HS-5 (cell line): ENCODE measurements around the gene CLPSL1.
"Not testable (repeated sequence)": the region's sequence is repeated elsewhere in the genome, so short reads cannot be mapped to it uniquely, and the experiment has no call there.

ENCODE experiments used
- DNase-seq: peaks from one replicate; pipeline ENCODE4 v3.0.0-alpha.2; 2012; ENCODE audit warnings: low read depth

Gene CLPSL1

DNA sequence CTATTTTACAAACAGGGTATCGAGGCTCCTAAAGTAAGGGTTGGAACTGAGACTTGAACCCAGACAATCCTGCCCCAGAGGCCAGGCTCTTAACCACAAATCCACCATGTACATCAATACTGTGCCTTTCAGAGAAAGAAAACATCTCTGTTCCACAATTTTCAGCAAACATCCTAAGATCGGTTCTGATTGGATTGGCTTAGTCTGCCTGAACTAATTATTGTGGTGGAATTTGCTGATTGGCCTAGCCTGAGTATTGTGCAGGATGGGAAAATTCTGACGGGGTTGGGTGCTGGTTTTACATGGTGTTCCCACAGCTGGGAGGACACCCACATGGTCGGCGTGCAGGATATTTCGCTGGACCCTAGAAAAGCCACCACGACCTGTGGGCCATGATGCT is at the start of gene CLPSL1:
Gene CLPSL1 (plus strand): TSS at position 301 of the 400 bp plus-strand sequence. CDS start 92 bp downstream, at position 393.
- DNase-seq: no peak

DNA sequence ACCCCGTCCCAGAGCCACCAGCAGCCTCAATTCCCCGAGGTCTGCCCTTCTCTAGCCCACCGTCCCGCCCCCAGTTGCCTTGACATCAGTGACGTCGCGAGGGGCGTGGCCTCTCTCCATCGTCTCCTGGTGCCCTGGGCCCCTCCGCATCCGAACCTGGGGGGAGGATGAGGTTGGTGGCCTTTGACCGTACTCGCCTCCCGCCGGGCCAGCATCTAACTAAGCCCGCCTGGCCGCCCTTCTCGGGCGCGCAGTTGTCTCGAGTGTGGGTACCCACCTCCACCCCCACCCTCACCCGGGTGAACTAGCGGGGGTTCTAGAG is 49.4 kb upstream of the CLPSL1 start:
- DNase-seq: no peak

DNA sequence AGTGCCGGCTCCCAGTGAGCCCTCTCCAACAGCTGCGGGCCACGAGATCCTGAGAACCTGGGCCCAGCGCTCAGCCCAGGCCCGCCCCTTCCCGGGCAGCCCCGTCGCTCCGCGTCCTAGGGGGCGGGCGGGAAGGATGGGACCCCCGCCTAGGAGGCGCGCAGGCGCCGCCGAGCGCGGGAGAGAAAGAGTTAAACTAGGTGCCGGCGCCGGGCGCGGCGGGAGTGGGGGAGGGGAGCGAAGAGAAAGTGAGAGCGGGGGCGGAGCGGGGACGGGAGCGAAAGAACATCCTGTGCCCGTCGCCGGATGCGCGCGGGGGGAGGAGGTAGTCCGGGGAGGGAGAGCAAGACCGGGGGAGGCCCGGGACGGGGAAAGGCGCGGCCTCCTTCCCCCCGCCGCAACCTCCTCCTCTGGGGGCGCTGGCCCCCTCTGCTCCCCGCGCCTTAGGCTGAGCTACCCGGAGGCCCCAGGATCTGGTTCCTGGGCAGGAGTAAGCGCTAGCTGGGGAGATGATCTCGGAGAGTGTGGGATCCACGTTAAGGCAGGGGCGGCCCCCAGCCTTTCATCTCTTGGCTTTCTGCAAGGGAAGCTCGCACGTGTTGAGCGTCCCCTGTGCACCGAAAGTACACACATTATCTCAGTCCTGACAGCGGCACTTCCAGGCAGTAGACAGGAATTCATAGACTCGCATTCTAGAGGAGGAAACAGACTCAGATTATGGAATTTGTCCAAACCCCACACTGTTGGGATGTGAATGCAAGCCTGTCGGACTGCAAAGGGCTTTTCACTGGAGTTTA is 48.9 kb upstream of the CLPSL1 start:
- peak; percentile 63 for DNase-seq

DNA sequence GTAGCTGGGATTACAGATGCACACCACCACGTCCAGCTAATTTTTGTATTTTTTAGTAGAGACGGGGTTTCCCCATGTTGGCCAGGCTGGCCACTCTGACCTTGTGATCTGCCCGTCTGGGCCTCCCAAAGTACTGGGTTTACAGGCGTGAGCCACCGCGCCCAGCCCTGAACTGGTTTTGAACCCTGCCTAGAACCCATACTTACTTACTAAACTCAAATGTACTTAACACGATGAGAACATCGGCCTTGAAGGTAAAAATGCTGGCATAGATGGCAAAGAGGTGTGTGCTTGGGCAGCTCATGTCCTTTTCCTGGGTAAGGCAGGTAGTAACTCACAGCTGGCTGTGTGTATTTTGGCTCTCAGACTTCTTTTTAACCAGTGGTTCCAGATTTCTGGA is 47.2 kb upstream of the CLPSL1 start:
- no peak for DNase-seq

DNA sequence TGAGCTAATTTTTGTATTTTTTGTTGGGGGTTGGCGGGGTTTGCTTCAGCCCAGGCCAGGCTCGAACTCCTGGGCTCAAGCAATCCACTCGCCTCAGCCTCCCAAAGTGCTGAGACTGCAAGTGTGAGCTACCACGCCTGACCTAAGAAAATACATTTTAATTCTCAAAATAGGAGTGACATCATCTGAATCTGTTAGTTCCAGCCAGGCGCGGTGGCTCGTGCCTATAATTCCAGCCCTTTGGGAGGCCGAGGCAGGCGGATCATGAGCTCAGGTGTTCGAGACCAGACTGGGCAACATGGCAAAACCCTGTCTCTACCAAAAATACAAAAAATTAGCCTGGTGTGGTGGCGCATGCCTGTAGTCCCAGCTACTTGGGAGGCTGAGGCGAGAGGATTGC is 46.5 kb upstream of the CLPSL1 start:
- DNase-seq: not testable (repeated sequence)

DNA sequence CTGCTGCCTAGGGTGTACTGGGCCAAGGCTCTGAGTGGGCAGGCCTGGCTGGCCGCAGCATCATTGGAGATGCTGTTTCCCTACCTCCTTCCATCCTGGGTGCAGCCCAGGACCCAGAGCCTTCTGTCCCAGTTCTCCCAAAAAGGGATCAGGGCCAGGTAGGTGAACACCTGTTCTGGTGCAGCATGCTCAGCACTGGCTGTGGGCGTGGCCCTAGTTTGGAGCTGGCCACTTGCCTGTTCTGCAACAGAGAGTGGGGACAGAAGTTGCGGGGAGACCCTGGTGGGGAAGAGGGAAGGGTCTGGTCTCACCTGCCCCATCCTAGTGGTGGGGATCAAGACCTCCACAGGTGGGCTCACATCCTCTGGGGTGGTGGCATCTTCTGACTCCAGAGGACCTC is 45.4 kb upstream of the CLPSL1 start:
- DNase-seq: no peak

DNA sequence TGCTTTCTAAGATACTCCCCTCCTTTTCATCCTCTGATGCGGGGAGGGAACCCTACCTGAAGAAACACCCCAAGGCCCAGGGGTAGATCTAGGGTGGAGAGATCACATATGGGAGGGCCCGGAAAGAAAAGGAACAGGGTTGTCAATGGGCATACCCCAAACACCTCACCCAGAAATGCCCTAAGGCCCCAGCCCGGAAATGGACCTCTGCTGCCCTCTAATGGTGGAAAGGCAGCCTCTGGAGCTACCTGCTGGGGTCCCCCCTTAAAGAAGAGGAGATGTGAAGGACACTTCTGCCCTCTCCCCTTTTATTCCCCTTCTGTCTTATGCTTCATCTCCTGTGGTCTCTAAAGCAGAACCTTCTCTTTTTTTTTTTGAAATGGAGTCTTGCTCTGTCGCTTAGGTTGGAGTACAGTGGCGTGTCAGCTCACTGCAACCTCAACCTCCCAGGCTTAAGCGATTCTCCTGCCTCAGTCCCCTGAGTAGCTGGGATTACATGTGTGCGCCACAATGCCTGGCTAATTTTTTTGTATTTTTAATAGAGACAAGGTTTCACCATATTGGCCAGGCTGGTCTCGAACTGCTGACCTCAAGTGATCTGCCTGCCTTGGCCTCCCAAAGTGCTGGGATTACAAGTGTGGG is 44.4 kb upstream of the CLPSL1 start:
- no peak for DNase-seq

DNA sequence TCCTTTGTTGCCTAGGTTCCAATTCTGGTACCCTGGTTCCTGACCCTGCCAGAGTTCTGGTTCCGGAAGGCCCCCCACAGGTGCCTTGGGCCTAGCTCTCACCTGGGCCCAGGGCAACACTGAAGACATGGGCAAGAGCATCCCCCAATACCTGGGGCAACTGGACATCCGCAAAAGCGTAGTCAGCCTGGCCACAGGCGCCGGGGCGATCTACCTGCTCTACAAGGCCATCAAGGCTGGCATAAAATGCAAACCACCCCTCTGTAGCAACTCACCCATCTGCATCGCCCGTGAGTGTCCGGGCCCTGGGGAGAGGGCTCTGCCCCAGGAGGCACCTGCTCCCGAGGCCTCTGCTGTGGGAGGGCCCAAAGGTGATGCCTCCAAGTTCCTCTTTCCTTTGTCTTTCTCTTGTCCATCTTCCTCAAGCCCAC is 43.8 kb upstream of the CLPSL1 start, which contains the start of gene ARMC12:
Gene ARMC12 (plus strand): TSS at position 51 of the 431 bp plus-strand sequence. CDS start 77 bp downstream, at position 128.
- no peak for DNase-seq

DNA sequence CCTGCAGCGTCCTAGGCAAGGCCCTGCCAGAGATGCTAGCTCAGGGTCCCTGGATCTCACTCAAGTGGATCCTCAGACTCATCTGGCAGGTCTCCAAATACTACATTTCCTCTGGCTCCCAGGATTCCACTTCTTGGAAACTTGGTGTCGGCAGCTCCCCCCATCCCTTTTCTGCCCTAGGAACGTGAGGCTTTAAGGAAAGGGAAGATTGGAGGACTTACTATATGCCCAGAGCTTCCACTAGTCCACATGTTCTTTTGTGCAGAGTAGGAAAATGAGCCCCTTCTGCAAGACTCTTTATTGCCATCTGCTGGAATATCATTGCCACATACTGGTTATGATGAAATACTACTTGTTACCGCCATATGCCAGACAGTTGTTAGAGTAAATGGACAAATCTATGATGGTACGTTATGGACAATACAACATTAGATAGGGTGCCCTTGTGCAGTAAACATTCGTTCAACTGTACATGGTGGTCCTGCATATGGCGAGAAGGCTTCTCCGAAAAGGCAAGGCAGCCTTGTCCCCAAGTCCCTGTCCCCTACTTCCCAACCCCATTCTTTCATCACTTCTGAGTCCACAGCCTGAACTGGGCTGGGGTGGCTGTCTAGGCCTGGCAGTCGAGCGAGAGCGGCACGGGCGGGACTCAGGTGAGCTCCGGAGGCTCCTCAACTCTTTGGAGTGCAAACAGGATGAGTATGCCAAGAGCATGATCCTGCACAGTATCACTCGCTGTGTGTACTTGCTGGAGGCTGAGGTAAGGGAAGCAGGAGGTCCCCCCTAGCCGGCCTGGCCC is 43.2 kb upstream of the CLPSL1 start:
- peak; percentile 47 for DNase-seq

- DNase-seq: no peak
Observed at GRCh38 chr6:35739645-35740524, 40.9 kb upstream of the CLPSL1 start.

- no peak for DNase-seq
Observed at GRCh38 chr6:35742842-35743241, 38.0 kb upstream of the CLPSL1 start.

DNA sequence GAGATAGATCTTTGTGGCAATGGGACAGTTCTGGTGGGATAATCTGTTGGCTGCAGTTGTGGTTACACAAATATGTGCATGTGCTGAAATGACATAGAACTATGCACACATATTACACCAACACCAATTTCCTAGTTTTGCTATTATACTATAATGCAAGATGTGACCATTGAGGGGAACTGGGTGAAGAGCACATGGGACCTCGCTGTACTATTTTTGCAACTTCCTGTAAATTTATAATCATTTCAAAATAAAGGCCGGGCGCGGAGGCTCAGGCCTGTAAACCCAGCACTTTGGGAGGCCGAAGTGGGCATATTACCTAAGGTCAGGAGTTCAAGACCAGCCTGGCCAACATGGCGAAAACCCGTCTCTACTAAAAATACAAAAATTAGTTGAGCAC is 35.3 kb upstream of the CLPSL1 start:
- DNase-seq: no peak

DNA sequence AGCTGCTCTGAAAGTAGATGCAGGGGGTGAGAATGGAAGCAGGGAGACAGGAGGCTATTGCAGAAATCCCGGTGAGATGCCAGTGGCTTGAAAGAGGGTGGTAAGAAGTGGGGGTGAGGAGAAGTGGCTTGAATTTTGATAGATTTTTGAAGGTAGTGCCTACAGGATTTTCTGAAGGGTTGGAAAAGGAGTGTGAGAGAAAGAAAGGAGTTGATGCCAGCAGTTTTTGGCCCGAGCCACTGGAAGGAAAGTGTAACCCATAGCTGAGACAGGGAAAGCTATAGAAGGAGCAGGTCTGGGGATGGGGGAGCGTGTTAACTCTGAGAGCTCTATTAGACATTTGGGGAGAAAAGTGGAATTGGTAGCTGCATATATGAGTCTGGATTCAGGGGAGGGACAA is 34.3 kb upstream of the CLPSL1 start:
- no peak for DNase-seq

GRCh38 chr6:35747877-35748276 is 32.9 kb upstream of the CLPSL1 start:
- DNase-seq: no peak

DNA sequence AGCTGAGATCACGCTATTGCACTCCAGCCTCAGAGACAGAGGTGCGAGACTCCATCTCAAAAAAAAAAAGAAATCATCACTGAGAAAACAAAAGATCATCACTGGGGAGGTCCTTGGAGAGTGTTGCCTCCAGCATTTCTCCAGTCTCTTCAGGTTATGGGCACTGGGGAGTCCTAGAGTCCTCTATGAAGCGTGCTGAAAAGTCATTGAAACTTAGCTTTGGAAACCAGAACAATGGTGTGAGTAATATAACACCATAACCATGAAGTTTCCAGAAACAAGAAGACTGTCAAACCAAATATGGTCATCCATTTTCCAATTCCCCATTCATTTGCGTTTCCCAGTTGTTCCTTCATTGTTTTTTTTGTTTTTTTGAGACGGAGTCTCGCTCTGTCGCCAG is 30.3 kb upstream of the CLPSL1 start:
- no peak for DNase-seq

- DNase-seq: no peak
Observed at GRCh38 chr6:35751594-35751993, 29.2 kb upstream of the CLPSL1 start.

DNA sequence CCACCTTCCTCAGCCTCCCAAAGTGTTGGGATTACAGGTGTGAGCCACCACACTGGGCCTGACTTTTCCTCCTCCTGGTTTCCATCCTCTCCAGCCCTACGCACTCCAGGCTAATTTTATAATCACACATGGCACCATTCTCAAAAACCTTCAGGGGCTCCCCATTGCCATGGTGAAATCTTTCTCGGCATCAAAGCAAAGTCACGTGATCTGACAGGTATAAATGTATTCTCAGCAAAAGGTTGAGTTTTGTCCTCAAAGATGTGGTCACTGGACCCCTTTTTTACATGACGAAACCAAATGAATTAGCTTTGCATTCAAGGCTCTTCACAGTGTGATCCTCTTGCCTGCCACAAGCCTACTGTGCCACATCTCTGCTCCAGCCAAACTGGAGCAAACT is 28.5 kb upstream of the CLPSL1 start:
- no peak for DNase-seq

GRCh38 chr6:35754452-35755277 is 26.2 kb upstream of the CLPSL1 start:
- DNase-seq: no peak

GRCh38 chr6:35755278-35755924 is 25.4 kb upstream of the CLPSL1 start:
- DNase-seq: no peak

DNA sequence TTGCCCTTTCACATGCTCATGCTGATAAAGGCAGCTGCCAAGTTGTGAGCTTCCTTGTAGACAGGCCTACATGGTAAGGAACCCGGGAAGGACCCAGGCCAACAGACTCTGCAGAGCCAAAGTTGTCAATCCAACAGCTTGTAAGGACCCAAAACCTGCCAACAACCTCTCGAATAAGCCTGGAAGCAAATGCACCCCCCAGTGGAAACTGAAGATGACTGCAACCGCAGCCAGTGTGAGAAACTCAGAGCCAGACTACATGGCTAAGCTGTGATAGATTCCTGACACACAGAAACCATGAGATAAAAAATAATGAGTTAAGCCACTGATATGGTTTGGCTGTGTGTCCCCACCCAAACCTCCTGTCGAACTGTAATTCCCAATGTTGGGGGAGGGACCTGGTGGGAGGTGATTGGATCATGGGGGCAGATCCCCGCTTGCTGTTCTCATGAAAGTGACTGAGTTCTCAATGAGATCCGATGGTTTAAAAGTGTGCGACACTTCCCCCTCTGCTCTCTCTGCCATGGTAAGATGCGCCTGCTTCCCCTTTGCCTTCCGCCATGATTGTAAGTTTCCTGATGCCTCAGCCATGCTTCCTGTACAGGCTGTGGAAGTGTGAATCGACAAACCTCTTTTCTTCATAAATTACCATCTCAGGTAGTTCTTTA is 23.2 kb upstream of the CLPSL1 start:
- no peak for DNase-seq
